ENCODE data around the gene FRMPD1.
"Not testable (repeated sequence)": the region's sequence is repeated elsewhere in the genome, so short reads cannot be mapped to it uniquely, and the experiment has no call there.

FRMPD1 gene

GRCh38 chr9:37650873-37651768 is at the start of gene FRMPD1:
TSS of gene FRMPD1 (plus strand) at chr9:37650954. CDS start at chr9:37692642, 41,688 bp downstream.
- DNase-seq (ENCODE audit: low read depth): peak; percentile 18

GRCh38 chr9:37602061-37602460 is 48.7 kb upstream of the FRMPD1 start:
- not testable (repeated sequence) for DNase-seq (ENCODE audit: low read depth)

GRCh38 chr9:37602817-37603216 is 47.9 kb upstream of the FRMPD1 start:
- DNase-seq (ENCODE audit: low read depth): no peak

GRCh38 chr9:37604296-37604695 is 46.5 kb upstream of the FRMPD1 start:
- DNase-seq (ENCODE audit: low read depth): no peak

- DNase-seq (ENCODE audit: low read depth): no peak
Measured at GRCh38 chr9:37608250-37608649, 42.5 kb upstream of the FRMPD1 start.

GRCh38 chr9:37609735-37610397 is 40.9 kb upstream of the FRMPD1 start:
- DNase-seq (ENCODE audit: low read depth): no peak

- no peak for DNase-seq (ENCODE audit: low read depth)
Measured at GRCh38 chr9:37611014-37611413, 39.7 kb upstream of the FRMPD1 start.

- DNase-seq (ENCODE audit: low read depth): no peak
Measured at GRCh38 chr9:37611961-37612360, 38.8 kb upstream of the FRMPD1 start.

- no peak for DNase-seq (ENCODE audit: low read depth)
Measured at GRCh38 chr9:37617161-37617560, 33.6 kb upstream of the FRMPD1 start.

- no peak for DNase-seq (ENCODE audit: low read depth)
Measured at GRCh38 chr9:37617832-37618231, 32.9 kb upstream of the FRMPD1 start.

- DNase-seq (ENCODE audit: low read depth): no peak
Measured at GRCh38 chr9:37618817-37619216, 31.9 kb upstream of the FRMPD1 start.

- DNase-seq (ENCODE audit: low read depth): no peak
Measured at GRCh38 chr9:37619806-37620205, 30.9 kb upstream of the FRMPD1 start.

- no peak for DNase-seq (ENCODE audit: low read depth)
Measured at GRCh38 chr9:37620396-37620795, 30.4 kb upstream of the FRMPD1 start.

- DNase-seq (ENCODE audit: low read depth): no peak
Measured at GRCh38 chr9:37621273-37622121, 29.3 kb upstream of the FRMPD1 start.

- no peak for DNase-seq (ENCODE audit: low read depth)
Measured at GRCh38 chr9:37622462-37622861, 28.3 kb upstream of the FRMPD1 start.

GRCh38 chr9:37623267-37623666 is 27.5 kb upstream of the FRMPD1 start:
- no peak for DNase-seq (ENCODE audit: low read depth)

GRCh38 chr9:37624073-37624472 is 26.7 kb upstream of the FRMPD1 start:
- no peak for DNase-seq (ENCODE audit: low read depth)

- DNase-seq (ENCODE audit: low read depth): no peak
Measured at GRCh38 chr9:37625036-37625757, 25.6 kb upstream of the FRMPD1 start.

- DNase-seq (ENCODE audit: low read depth): no peak
Measured at GRCh38 chr9:37625758-37626147, 25.0 kb upstream of the FRMPD1 start.

GRCh38 chr9:37626708-37627292 is 24.0 kb upstream of the FRMPD1 start:
- no peak for DNase-seq (ENCODE audit: low read depth)

GRCh38 chr9:37632479-37632878 is 18.3 kb upstream of the FRMPD1 start:
- DNase-seq (ENCODE audit: low read depth): no peak

Data from stimulated activated CD8-positive, alpha-beta memory T cell treated with anti-CD3 and anti-CD28 coated beads, Interleukin-12 subunit alpha, Interleukin-12 subunit beta, amount 100 ng/mL, for 1 hour (primary cell).